ENCODE results near the gene PATJ.

PATJ gene

GRCh38 chr1:61922950-61923480 is 180.7 kb downstream of the PATJ start:
- no peak overlapping the region for H3K9ac ChIP-seq (ENCODE audit: insufficient read length)
- H3K36me3 ChIP-seq (ENCODE audit: insufficient read depth, low read length) = no peaks in the 10 kb centered on the region
- no peaks in the 10 kb centered on the region for H3K9me3 ChIP-seq (ENCODE audit: low read depth, low read length)
- TF ChIP-seq EZH2 (IDR thresholded peaks at IDR 0.05) (no peak), POLR2AphosphoS5 (IDR thresholded peaks at IDR 0.05; ENCODE audit: borderline replicate concordance, low read depth, low read length) (no peak), FOXP2 (optimal IDR thresholded peaks at IDR 0.05; ENCODE audit: control extremely low read depth, extremely low read length, insufficient read depth) (no peak)
- no peak overlapping the region for H3K27ac ChIP-seq
- DNase-seq (ENCODE audit: low read depth, low spot score) = no peak
- no peak overlapping the region for H3K4me3 ChIP-seq

- no peak overlapping the region for H3K4me3 ChIP-seq
- TF ChIP-seq EZH2 (IDR thresholded peaks at IDR 0.05) (no peak), FOXP2 (optimal IDR thresholded peaks at IDR 0.05; ENCODE audit: control extremely low read depth, extremely low read length, insufficient read depth) (no peak), POLR2AphosphoS5 (IDR thresholded peaks at IDR 0.05; ENCODE audit: borderline replicate concordance, low read depth, low read length) (no peak)
- no peak overlapping the region for H3K9ac ChIP-seq (ENCODE audit: insufficient read length)
- DNase-seq (ENCODE audit: low read depth, low spot score) = no peak
- H3K9me3 ChIP-seq (ENCODE audit: low read depth, low read length) = no peaks in the 10 kb centered on the region
- H3K27ac ChIP-seq = no peak overlapping the region
- H3K36me3 ChIP-seq (ENCODE audit: insufficient read depth, low read length) = no peaks in the 10 kb centered on the region
Observed at GRCh38 chr1:61925591-61926298, 183.5 kb downstream of the PATJ start.

- no peak for DNase-seq (ENCODE audit: low read depth, low spot score)
- H3K27ac ChIP-seq = no peak overlapping the region
- no peaks in the 10 kb centered on the region for H3K36me3 ChIP-seq (ENCODE audit: insufficient read depth, low read length)
- TF ChIP-seq EZH2 (IDR thresholded peaks at IDR 0.05) (no peak), POLR2AphosphoS5 (IDR thresholded peaks at IDR 0.05; ENCODE audit: borderline replicate concordance, low read depth, low read length) (no peak)
- no peak overlapping the region for H3K9ac ChIP-seq (ENCODE audit: insufficient read length)
- H3K9me3 ChIP-seq (ENCODE audit: low read depth, low read length) = no peaks in the 10 kb centered on the region
- no peak overlapping the region for H3K4me3 ChIP-seq
Observed at GRCh38 chr1:61926597-61926996, 184.3 kb downstream of the PATJ start.

GRCh38 chr1:61930116-61930645 is 187.9 kb downstream of the PATJ start:
- TF ChIP-seq FOXP2 (optimal IDR thresholded peaks at IDR 0.05; ENCODE audit: control extremely low read depth, extremely low read length, insufficient read depth) (no peak), POLR2AphosphoS5 (IDR thresholded peaks at IDR 0.05; ENCODE audit: borderline replicate concordance, low read depth, low read length) (no peak), EZH2 (IDR thresholded peaks at IDR 0.05) (no peak)
- H3K9me3 ChIP-seq (ENCODE audit: low read depth, low read length) = no peaks in the 10 kb centered on the region
- no peak overlapping the region for H3K27ac ChIP-seq
- H3K36me3 ChIP-seq (ENCODE audit: insufficient read depth, low read length) = no peaks in the 10 kb centered on the region
- no peak overlapping the region for H3K9ac ChIP-seq (ENCODE audit: insufficient read length)
- no peak for DNase-seq (ENCODE audit: low read depth, low spot score)
- no peak overlapping the region for H3K4me3 ChIP-seq

- no peak for DNase-seq (ENCODE audit: low read depth, low spot score)
- no peak overlapping the region for H3K27ac ChIP-seq
- no peak overlapping the region for H3K4me3 ChIP-seq
- no peaks in the 10 kb centered on the region for H3K9me3 ChIP-seq (ENCODE audit: low read depth, low read length)
- H3K9ac ChIP-seq (ENCODE audit: insufficient read length) = no peak overlapping the region
- H3K36me3 ChIP-seq (ENCODE audit: insufficient read depth, low read length) = no peaks in the 10 kb centered on the region
- TF ChIP-seq POLR2AphosphoS5 (IDR thresholded peaks at IDR 0.05; ENCODE audit: borderline replicate concordance, low read depth, low read length) (no peak), EZH2 (IDR thresholded peaks at IDR 0.05) (no peak), FOXP2 (optimal IDR thresholded peaks at IDR 0.05; ENCODE audit: control extremely low read depth, extremely low read length, insufficient read depth) (no peak)
Observed at GRCh38 chr1:61931587-61932279, 189.5 kb downstream of the PATJ start.

GRCh38 chr1:61935516-61935915 is 193.2 kb downstream of the PATJ start:
- DNase-seq (ENCODE audit: low read depth, low spot score) = no peak
- H3K4me3 ChIP-seq = no peak overlapping the region
- no peak overlapping the region for H3K27ac ChIP-seq
- H3K9ac ChIP-seq (ENCODE audit: insufficient read length) = no peak overlapping the region
- H3K9me3 ChIP-seq (ENCODE audit: low read depth, low read length) = no peaks in the 10 kb centered on the region
- no peak for TF ChIP-seq FOXP2 (optimal IDR thresholded peaks at IDR 0.05; ENCODE audit: control extremely low read depth, extremely low read length, insufficient read depth)
- no peak for TF ChIP-seq POLR2AphosphoS5 (IDR thresholded peaks at IDR 0.05; ENCODE audit: borderline replicate concordance, low read depth, low read length)
- TF ChIP-seq EZH2 (IDR thresholded peaks at IDR 0.05) = no peak
- H3K36me3 ChIP-seq (ENCODE audit: insufficient read depth, low read length) = no peaks in the 10 kb centered on the region

GRCh38 chr1:61936839-61937238 is 194.6 kb downstream of the PATJ start:
- H3K27ac ChIP-seq = no peak overlapping the region
- DNase-seq (ENCODE audit: low read depth, low spot score) = no peak
- no peaks in the 10 kb centered on the region for H3K36me3 ChIP-seq (ENCODE audit: insufficient read depth, low read length)
- H3K9ac ChIP-seq (ENCODE audit: insufficient read length) = no peak overlapping the region
- H3K9me3 ChIP-seq (ENCODE audit: low read depth, low read length) = no peaks in the 10 kb centered on the region
- TF ChIP-seq EZH2 (IDR thresholded peaks at IDR 0.05) = no peak
- TF ChIP-seq POLR2AphosphoS5 (IDR thresholded peaks at IDR 0.05; ENCODE audit: borderline replicate concordance, low read depth, low read length) = no peak
- TF ChIP-seq FOXP2 (optimal IDR thresholded peaks at IDR 0.05; ENCODE audit: control extremely low read depth, extremely low read length, insufficient read depth) = no peak
- no peak overlapping the region for H3K4me3 ChIP-seq

GRCh38 chr1:61941794-61942193 is 199.5 kb downstream of the PATJ start:
- H3K36me3 ChIP-seq (ENCODE audit: insufficient read depth, low read length) = no peaks in the 10 kb centered on the region
- DNase-seq (ENCODE audit: low read depth, low spot score) = no peak
- H3K4me3 ChIP-seq = no peak overlapping the region
- TF ChIP-seq EZH2 (IDR thresholded peaks at IDR 0.05) = no peak
- H3K9ac ChIP-seq (ENCODE audit: insufficient read length) = no peak overlapping the region
- H3K27ac ChIP-seq = no peak overlapping the region
- H3K9me3 ChIP-seq (ENCODE audit: low read depth, low read length) = no peaks in the 10 kb centered on the region
